T follicular helper cell (primary cell): ENCODE measurements around the gene LAMA5.

Experiments
- DNase-seq: peaks from one replicate; pipeline ENCODE4 v3.0.0-alpha.2; 2020; ENCODE audit warnings: low read depth

LAMA5 gene

DNA sequence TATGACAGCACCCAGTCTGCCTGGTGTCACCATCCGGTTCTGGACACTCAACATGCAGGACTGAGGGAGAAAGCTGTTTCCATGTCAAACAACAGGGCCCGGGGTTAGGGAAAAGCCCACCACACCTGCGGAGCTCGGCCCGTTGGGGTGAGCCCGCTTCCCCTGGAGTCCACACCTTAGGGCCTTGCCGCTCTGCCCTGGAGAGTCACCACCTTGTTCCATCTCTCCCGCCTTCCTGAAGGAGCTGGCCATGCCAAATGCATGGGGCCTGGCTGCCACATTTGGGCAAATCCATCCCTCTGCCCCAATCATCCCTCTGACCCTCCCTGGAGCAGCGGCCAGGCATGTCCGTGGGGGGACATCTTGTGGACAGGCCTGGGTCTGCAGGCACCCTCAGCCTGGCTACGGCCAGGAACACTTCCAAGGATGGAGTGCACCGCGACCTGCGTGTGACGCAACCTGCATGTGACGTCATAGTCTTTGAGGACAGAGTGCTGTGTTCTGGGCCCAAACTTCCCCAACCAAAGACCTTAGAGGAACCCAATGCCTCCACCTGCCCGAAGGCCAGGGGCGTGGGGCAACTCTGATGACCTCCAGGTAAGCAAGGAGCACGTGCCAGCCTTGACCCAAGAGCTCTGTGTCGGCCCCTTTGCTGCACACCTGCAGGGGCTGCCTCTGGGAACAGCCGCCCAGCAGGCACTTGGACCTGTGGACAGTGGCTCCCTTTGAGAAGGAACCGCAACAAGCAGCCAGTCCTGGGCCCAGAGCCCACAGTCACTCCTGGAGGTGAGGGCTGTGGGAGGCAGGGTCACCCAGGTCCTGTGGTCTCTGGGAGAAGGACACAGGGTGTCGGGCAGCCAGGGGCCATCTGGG is 38.2 kb upstream of the LAMA5 start:
- DNase-seq, result no peak

- no peak for DNase-seq
Measured at GRCh38 chr20:62404761-62405107, 37.6 kb upstream of the LAMA5 start.

DNA sequence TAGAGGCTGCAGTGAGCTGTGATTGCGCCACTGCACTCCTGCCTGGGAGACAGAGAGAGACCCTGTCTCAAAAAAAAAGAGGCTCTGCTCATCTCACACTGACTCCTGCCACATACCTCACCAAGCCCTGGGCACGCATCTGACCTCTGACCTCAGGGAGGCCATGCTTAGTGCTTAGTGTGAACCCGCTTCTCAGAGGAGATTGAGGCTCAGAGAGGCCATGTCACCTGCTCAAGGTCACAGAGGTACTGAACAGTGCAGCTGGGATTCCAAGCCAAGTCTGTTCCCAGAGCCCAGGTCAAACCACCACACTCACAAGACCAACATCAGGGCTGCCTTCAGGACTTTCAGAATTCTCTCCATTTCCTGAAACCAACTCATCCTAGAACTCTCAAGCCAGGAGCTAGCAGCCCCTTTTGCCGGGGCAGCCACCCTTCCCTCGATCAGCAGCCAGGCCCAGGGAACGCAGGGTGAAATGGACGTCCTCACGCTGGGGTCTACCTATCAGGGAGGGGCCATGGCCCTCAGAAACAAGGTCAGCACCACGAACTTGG is 37.1 kb upstream of the LAMA5 start:
- DNase-seq, result no peak

DNA sequence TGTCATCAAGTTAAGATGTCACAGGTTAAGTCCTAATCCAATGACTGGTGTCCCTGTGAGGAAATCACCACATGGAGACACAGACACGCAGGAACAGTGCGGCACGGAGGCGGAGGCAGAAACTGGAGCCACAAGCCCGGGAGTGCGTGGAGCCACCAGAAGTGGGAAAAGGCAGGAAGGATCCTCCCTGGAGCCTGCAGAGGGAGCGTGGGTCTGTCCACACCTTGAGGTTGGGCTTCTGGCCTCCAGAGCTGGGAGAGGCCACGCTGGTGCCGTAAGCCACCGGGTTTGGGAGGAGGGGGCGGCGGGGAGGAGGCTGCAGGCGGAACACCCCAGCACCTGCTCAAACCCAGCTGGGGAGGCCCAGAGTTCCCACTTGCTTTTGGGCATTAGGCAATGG is 36.2 kb upstream of the LAMA5 start:
- no peak for DNase-seq

DNA sequence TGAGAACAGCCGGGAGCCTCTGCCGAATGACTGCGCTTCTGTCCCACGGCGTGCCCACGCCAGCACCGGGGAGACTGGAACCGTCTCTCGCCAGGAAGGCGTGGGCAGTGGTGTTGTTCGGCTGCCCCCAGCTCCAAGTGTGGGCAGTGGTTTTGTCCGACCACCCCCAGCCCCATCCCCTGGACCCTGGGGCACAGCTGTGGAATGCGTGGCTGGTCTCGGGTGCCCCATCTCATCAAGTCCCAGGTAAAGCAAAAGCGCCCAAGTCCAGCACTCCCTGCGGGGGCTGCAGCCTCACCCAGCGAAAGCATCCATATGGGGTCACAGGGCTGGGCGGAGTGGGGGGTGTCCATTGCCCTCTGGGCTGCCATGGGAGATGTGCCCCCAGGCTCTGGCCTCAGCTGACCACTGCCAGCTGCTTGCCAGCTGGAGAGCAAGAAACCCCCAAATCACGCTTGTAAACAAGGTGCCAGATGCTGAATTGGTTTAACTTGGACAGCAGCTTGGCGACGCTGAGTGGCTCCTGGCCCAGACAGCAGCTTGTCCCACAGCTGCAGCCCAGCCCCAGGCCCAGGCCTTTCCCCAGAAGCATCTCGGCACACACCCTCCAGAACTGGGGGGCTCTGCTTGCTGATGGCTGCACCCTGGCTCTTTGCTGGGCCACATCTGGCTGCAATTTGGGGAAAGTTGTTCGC is 35.5 kb upstream of the LAMA5 start:
- DNase-seq, result no peak

DNA sequence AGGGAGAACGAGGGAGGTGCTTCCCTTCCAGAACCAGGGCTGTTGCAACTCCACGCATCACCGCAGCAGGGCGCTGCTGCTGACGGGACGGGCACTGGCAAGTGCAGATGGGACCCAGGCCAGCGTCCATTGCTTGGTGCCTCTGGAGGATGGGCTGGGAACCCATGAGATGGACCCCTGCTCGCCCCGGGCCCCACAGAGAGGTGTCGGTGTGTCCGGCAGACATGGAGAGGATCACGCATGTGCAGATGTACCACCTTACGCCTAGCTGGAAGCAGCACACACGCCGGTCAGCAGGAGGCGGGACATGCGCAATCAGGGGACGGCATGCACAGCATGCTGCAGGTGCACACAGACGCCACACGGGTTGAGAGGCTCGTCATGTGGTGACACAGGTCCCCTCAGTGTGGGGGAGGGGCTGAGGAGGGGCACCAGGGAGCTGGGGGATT is 34.2 kb upstream of the LAMA5 start:
- no peak for DNase-seq

DNA sequence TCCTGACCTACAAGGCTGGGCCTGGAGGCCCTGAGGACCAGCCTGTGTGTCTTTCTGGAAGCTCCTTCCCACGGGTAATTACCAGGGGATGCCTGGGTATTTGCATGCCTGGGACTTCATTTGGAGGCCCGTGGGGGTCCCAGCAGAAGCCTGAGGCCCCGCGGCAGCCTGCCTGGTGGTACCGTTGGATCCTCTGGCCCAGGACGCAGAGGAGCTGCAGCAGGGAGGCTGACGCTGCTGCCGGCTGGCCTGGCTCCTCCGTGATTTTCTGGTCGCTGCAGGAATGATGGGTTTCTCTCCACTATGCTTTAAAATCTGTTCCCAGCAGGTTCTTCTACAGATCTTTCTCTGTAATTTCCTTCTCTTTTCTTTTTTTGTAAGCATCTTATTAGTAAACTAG is 33.4 kb upstream of the LAMA5 start:
- DNase-seq, result no peak

DNA sequence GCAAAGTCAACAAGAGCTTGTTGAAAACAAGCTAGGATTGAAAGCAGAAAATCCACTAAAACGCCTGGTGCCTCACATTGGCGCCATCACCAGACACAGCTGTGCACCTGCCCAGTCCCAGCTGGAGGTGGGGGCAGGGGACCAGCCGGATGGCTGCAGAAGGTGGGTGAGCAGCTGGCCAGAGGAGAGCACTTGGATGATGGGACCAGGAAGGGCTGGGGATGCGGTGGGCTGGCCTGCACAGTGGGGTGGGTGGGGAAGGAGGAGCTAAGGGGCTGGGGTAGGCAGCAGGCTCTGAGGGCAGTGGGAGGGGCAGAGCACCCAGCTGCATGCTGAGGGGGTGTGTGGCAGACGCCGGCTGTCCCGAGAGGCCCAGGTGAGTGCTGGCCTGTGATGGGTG is 32.9 kb upstream of the LAMA5 start:
- DNase-seq, result no peak

DNA sequence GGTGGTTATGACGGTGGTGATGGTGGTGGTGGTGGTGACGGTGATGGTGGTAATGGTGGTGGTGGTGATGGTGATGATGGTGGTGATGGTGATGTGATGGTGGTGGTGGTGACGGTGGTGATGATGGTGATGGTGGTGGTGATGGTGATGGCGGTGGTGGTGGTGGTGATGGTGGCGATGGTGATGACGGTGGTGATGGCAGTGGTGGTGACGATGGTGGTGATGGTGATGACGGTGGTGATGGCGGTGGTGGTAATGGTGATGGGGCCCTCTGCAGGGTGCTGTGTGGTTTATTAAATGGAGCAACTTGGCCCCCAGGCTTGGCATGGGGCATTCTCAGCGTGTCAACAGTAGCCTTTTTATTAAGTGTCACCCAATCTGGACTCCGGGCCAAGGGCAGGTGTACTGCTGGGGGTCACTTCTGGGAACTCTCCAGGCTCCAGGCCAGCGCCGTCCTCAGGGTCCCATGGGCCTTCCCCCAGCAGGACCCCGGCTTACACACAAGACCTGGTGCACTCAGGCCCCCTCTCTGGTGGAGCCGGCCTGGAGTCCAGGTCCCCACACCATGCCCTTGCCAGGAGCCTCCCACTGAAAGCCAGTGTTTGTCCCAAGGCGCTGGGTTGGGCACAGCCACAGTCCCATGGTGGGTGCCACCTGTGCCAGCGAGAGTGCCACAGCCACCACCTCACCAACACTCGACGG is 31.2 kb upstream of the LAMA5 start:
- DNase-seq, result no peak

- no peak for DNase-seq
Measured at GRCh38 chr20:62396367-62397239, 29.5 kb upstream of the LAMA5 start.

DNA sequence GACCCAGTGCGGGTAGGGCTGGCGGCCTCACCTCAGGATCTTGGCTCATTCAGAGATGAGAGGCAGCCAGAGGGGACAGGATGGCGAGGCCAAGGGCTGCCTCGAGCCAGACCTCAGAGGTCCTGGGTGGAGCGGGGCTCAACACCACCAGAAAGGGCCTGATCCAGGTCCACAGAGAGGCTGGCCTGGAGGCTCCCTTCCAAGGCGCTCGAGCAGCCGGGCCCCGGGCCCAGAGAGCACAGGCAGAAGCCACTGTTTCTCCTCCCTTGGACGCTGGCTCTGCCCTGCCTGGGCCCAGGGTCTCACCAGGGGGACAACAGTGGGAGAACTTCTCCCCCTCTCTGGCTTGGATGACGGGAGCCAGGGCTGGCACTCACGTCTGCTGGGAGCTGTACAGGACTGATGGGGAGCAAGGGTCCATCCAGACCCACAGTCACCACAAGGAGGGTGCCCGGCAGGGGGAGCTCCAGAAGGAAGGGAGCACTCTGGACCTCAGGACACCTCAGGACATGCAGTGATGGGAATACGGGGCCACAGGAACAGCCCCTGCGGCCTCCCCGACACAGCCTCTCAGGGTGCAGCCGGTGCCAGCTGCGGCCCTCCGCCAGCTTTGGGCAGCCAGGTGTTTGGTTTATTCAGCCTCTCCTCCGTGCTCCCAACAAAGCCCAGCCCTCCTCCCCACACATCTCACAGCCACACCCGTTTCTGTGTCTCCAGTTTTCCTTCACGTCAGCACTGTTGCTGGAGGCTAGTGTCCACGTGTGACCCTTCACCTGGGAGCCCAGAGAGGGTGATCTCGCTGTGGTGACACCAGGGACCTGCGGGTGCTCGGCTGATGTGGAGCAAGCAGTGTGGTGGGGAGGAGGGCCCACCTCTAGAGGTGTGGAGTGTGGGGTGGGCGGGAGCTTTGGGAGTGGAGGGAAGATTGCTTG is 28.5 kb upstream of the LAMA5 start:
- DNase-seq, result no peak

DNA sequence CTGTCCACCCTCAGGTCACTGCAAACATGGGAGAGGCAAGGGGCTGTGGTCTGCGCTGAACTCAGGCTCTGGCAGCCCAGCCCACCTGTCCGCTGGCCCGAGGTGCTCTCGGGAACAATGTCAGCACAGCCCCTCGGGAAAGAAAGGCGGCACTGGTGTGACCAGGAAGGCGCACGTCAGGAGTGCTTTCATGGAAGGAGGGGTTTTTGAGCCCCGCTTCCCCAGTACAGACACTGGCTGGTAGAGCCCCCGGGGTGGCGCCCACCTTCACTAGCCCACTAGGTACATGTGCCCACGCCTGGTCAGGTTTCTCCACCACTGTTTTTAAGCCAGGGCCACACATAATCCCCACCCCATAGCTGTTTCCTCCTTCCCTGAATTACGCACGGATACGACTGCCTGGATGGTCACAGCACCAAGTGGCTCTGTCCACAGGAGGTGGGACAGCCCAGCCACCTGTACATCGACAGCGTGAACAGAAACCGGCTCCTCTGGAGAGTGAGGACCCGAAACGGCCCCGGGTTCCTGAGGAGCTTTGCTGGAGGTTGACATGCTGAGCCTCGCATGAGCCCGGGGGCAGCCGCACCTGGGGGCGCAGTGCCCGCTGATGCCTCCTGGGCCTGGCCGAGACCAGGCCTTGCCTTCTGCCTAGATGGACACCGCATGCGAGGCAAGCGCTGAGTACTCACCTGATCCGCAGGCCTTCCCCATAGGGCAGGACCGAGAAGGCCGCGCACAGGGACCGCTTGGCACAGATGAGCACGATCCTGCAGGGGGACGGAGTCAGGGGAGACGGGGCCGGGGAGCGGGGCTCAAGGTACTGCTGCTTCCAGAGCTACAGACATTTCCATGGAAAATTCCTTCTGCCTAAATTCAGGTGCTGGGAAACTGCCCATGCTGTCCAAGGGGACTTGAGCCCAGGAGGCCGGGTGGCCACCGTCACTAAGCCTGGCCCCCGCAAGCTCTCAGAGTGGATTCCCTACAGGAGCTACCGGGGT is 27.4 kb upstream of the LAMA5 start:
- no peak for DNase-seq

DNA sequence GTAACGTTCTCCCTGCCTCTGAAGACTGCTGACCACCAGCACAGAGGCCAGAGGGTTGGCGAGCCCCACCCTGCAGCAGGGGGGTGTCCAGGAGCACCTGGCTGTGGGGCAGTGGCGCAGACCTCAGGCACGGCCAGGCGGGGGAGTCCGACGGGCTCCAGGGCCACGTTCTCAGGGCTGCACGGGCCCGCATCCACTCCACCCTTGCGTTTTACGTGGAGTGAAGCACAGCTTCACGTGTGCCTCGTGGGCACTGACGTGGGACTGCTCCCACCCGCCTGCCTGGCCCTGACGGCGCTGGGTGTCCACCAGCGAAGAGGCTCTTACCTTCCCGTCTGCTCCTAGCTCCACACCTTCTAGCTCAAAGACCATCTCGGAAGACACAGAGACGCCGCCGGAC is 26.7 kb upstream of the LAMA5 start:
- DNase-seq, result no peak

DNA sequence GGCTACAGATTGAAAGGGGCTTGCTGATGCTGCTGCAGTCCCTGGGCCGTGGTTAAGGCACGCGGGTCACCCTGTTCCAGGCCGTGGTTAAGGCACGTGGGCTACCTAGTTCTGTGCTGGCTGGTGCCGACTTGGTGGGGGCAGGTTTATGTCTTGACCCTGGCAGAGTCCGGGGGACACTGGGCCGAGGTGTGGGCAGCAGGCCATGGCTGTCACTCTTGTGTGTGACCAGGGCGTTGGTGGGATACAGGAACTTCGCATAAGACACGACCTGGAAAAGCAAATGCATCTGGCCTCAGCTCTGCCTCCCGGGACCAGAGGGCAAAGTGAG is 26.2 kb upstream of the LAMA5 start:
- no peak for DNase-seq

- DNase-seq, result no peak
Measured at GRCh38 chr20:62392621-62393334, 25.7 kb upstream of the LAMA5 start.

- no peak for DNase-seq
Measured at GRCh38 chr20:62392077-62392418, 24.9 kb upstream of the LAMA5 start.

- DNase-seq, result no peak
Measured at GRCh38 chr20:62391165-62392076, 24.3 kb upstream of the LAMA5 start.
